Urinary bladder (tissue), 4 donors: Measurements from ENCODE around the gene NXNL1. TPM values are rescaled to one million over a fixed set of nuclear protein-coding genes. Genes with fewer than 3 reads are reported as not detected.
"Not testable (repeated sequence)": the region's sequence is repeated elsewhere in the genome, so short reads cannot be mapped to it uniquely, and the experiment has no call there.

Experiments
- DNase-seq: peaks from one replicate; pipeline ENCODE4 v3.0.0-alpha.2; 2015; ENCODE audit errors: extremely low spot score
- H3K27ac ChIP-seq: one replicate; pipeline ENCODE4 v1.5.1; 2013; ENCODE audit warnings: low read depth, mild to moderate bottlenecking, moderate library complexity
- H3K36me3 ChIP-seq: one replicate; pipeline ENCODE4 v1.6.1; 2013; ENCODE audit warnings: mild to moderate bottlenecking, moderate library complexity; ENCODE audit not compliant: insufficient read depth
- H3K4me1 ChIP-seq: one replicate; pipeline ENCODE4 v1.6.1; 2013; ENCODE audit warnings: mild to moderate bottlenecking, moderate library complexity; ENCODE audit not compliant: insufficient read depth
- H3K4me3 ChIP-seq: one replicate; pipeline ENCODE4 v1.5.1; 2013; ENCODE audit warnings: low read depth, low read length
- WGBS: extraction: QIAGEN DNeasy Blood & Tissue Kit; methylation state at CpG from one replicate; pipeline ENCODE4 v1.1.7; 2013; 5-methylcytosine and 5-hydroxymethylcytosine counted together
- polyA plus RNA-seq: library from polyadenylated mRNA; stranded (reverse); fragments of 200-250 nt; gene quantifications from one replicate; pipeline ENCODE4 v1.2.3, GENCODE V29; 2013
- total RNA-seq: library from RNA; depleted of rRNA; stranded (reverse); fragments of >200 nt; gene quantifications from one replicate; pipeline ENCODE4 v1.2.3, GENCODE V29; 2014
- donor health status: healthy with polysubstance abuse.
- donor health status: healthy.

NXNL1 gene
- total and polyA plus RNA-seq, 2 donors = not detected

DNA sequence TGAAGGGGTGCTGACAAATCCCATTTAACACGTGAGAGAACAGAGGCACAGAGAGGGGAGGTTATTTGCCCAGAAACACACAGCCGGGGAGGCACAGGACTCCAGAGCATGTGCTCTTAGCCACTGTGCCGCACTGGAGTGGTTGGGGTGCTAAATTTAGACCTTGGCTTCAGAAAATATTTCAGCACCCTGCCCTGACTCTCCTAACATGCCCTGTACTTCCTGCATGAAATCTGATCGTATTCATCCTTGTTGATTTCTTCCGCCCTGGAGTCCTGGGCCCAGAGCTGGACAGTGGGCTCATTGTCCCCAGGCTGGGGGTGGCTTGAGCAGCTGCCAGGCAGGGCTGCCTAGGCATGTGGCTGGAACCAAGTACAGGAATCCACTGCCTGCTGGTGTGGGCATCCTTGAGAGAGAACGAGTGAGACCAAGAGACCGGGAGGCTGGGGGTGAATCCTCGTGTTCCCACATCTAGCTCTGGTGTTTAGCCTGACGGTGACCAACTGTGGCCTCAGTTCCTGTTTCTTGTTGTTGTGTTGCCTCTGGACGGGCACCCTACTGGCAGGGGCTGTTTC, 14.9 kb upstream of the NXNL1 start:
- Histone ChIP-seq H3K36me3 (no peaks in the 10 kb centered on the region), H3K27ac (no peak overlapping the region), H3K4me1 (peaks cover 2% of the 10 kb centered on the region), H3K4me3 (no peak overlapping the region)
- DNase-seq = no peak
- 46% methylated on average over 10 of the region's 10 CpGs for WGBS

DNA sequence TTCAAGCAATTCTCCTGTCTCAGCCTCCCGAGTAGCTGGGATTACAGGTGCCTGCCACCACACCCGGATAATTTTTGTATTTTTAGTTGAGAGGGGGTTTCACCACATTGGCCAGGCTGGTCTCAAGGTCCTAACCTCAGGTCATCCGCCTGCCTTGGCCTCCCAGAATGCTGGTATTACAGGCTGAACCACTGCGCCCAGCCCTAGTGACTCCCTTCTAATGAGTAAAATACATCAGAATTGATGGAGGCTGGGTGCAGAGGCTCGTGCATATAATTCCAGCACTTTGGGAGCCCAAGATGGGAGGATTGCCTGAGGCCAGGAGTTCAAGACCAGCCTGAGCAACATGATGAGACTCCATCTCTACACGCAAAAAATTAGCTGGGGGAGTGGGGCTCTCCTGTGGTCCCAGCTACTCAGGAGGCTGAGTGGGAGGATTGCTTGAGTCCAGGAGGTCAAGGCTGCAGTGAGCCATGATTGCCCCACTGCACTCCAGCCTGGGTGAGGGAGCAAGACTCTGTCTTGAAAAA, 14.3 kb upstream of the NXNL1 start:
- not testable (repeated sequence) for H3K27ac ChIP-seq, DNase-seq, H3K36me3 ChIP-seq, H3K4me3 ChIP-seq, H3K4me1 ChIP-seq
- WGBS = 77% methylated on average over 6 of the region's 6 CpGs

DNA sequence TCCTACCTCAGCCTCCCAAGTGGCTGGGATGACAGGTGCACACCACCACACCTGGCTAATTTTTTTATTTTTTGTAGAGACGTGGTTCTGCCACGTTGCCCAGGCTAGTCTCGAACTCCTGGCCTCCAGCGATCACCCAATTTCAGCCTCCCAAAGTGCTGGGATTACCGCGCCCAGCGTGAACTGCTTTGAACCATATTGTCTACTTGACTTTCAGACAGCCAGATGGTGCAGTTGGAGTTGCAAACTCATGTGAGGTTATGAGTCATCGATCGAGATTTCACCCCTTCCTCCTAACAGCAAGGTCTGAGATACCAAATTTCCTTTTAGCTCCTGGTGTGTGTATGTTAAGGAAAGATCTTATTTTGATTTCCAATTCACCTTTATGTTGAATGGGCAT, 12.3 kb upstream of the NXNL1 start:
- H3K4me3 ChIP-seq = no peak overlapping the region
- no peaks in the 10 kb centered on the region for H3K36me3 ChIP-seq
- DNase-seq = no peak
- 84% methylated on average over 9 of the region's 9 CpGs for WGBS
- H3K4me1 ChIP-seq = peaks cover 2% of the 10 kb centered on the region
- H3K27ac ChIP-seq = no peak overlapping the region

DNA sequence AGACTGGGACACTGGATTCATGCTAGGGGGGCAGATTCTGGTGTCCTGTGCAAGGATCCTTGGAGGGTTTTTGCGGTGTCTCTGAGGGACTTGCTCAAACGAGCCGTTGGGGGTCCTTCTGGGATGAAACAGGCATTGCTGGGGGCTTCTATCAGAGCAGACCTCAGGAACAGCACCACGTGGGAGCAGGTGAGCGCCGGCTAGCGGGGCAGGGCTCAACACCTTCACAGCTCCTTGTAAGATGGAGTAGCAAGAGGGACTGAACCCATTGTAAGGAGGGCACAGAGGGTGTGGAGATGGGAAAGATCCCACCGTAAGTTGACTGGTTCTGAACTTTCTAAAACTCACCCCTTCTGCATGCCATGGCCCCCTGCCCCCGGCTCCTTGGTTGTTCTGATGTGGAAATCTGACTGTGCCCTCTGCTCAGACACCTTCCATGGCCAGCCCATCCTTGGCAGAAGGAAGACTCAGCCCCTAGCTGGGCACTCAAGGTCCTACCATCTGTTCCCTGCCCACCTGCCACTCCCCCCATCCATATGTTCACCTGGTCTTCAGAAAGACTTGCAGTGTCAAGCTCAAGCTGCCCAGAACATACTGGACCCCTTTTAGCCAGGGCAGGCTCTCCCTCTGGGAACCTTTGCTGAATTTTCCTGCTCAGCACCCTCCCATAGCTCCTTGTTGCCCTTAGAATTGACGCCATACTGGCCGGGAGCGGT, 10.8 kb upstream of the NXNL1 start:
- Histone ChIP-seq H3K36me3 (no peaks in the 10 kb centered on the region), H3K4me3 (no peak overlapping the region), H3K4me1 (peaks cover 2% of the 10 kb centered on the region), H3K27ac (no peak overlapping the region)
- 55% methylated on average over 12 of the region's 12 CpGs for whole genome bisulfite sequencing
- DNase-seq = no peak

DNA sequence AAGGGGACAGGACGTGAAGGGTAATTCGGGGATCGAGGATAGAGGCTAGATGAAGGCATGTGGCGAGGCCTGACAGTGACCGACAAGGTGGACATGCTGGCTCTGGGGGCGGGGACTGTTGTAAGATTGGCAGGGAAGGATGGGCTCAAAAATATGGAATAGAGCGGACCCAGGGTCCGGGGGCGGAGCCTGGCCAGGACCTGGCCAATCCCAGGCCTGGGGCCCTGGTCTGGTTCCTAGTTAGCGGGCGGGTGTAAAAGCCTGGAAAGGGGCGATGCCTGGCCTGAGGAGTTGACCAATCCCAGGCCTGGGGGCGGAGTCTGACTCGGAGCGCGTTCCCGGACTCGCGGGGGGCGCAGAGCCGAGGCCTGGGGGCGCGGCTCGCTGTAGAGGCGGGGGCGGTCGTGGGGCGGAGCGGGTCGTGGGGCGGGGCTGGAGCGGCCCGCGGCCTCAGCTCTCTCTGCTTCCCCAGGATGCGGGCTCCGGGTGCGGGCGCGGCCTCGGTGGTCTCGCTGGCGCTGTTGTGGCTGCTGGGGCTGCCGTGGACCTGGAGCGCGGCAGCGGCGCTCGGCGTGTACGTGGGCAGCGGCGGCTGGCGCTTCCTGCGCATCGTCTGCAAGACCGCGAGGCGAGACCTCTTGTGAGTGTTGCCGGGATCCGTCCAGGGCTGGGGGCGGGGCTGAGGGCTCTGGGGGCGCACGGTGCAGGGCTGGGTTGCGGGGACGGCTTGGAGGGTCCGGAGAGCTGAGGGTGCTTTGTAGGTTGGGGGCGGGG, 9.5 kb upstream of the NXNL1 start, which contains the start of gene SLC27A1:
Gene SLC27A1 (plus strand): TSS at position 457 of the 774 bp plus-strand sequence. CDS start 17 bp downstream, at position 474.
- H3K4me1 ChIP-seq = peaks cover 2% of the 10 kb centered on the region
- peak; percentile 98 for DNase-seq
- peak within 1 kb of the TSS; percentile 61 for H3K4me3 ChIP-seq
- H3K36me3 ChIP-seq = no peaks in the 10 kb centered on the region
- WGBS = under 1% methylated on average over 67 of the region's 67 CpGs
- H3K27ac ChIP-seq = peak within 1 kb of the TSS; percentile 74

DNA sequence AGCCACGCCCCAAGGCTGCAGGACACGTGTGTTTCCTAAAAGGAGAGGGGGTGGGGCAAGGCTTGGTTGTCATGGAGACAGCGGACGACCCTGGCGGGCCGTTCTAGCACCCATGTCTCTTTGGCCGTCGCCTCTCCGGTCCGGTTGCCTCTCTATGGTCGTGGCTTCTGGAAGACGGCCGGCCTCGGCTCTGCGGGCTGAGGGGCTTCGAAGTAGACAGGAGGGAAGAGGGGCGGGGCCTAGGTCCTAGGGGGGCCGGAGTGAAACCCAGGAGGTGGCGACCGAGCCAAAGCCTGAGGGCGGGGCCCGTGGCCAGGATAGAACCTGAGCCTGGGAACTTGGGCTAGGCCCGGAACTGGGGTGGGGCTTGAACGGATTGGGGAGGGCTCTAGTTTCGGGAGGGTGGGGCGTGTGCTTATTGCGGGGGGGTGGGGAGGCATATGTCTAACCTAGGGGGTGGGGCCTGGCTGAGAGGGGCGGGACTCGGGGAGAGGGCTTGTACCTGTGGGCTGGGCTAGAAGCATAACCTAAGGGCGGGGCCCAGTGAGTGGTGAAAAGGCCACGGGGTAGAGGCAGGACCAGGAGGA, 8.8 kb upstream of the NXNL1 start:
- no peaks in the 10 kb centered on the region for H3K36me3 ChIP-seq
- peak; percentile 87 for DNase-seq
- WGBS = under 1% methylated on average over 31 of the region's 31 CpGs

DNA sequence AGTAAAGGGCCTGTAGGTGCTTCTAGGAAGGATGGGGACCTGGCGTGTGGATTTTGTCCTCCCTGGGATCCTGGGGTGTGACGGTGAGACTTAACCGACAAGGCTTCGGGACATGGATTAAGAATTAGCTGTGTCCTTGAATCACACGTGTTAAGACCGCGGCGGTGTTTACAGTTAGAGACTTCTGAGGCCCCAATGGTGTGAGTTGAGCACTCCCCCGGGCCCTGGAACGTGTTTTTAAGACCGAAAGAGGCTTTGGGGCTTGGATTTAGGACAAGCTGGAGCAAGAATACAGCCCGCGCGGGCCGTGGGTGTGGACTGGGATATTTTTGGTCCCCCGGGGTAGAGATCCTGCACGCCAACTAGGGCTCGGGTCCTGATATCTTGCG, 8.4 kb upstream of the NXNL1 start:
- Histone ChIP-seq H3K4me3 (peak overlapping the region; percentile 61), H3K27ac (no peak overlapping the region), H3K4me1 (peaks cover 2% of the 10 kb centered on the region), H3K36me3 (no peaks in the 10 kb centered on the region)
- 9% methylated on average over 19 of the region's 19 CpGs for WGBS
- DNase-seq = no peak

More for the DNA sequence above, 8.8 kb upstream of the NXNL1 start:
- H3K4me3 ChIP-seq = peak overlapping the region; percentile 61
- peak overlapping the region; percentile 74 for H3K27ac ChIP-seq
- H3K4me1 ChIP-seq = peaks cover 2% of the 10 kb centered on the region

DNA sequence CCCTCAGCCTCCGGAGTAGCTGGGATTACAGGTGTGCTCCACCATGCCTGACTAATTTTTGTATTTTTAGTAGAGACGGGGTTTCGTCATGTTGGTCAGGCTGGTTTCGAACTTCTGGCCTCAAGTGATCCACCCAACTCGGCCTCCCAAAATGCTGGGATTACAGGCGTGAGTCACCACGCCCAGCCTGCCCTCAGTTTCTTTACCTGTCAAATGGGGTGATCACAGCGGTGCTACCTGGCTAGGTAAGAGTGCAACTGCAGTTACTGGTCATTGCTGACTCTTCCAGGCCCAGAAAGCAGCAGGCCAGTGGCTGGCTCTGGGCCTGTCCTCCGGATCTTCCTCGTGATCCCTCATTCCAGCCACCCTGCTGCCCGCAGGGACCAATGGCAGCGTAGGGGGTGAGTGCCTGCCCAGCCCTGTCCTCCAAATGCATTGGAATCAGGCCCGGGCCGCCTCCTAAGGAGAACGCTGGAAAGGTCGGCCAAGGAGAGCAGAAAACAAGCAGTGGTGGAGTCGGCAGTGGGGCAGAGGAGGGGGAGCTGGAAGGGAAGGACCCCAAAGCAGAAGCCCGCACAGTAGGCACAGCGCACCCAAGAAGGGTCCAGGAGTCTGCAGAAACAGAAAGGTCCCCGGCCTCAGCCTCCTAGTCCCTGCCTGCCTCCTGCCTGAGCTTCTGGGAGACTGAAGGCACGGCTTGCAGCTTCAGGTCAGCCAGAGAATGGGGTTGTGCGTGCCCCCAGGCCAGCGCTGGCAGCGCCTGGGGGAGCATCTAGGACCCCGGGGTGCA, 7.8 kb upstream of the NXNL1 start:
- DNase-seq = no peak
- Histone ChIP-seq H3K4me1 (peaks cover 2% of the 10 kb centered on the region), H3K36me3 (no peaks in the 10 kb centered on the region), H3K27ac (no peak overlapping the region), H3K4me3 (peak overlapping the region; percentile 61)
- WGBS = 58% methylated on average over 25 of the region's 25 CpGs

DNA sequence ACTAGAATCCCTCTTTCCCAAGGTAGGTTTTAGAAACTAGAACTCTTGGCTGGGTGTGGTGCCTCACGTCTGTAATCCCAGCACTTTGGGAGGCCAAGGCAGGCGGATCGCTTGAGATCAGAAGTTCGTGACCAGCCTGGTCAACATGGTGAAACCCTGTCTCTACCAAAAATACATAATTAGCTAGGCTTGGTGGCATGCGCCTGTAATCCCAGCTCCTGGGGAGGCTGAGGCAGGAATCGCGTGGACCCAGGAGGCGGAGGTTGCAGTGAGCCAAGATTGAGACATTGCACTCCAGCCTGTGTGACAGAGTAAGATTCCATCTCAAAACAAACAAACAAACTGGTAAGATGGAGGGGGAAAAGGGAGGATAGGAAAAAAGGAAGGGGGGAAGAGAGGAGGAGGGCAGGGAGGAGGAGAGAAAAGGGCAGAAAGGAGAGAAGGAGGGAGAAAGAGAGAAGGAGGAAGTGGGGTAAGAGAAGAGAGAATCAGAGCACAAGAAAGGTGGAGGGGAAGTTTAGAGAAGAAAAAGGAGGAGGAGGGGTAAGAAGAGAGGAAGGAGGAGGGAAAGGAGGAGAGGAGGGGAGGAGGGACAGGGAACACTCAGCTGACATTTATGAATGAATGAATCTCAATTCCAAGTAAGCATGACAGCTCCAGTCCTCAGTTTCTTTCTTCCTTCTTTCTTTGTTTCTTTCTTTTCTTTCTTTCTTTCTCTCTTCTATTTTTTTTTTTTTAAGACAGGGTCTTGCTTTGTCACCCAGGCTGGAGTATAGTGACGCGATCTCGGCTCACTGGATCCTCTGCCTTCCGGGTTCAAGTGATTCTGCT, 7.0 kb upstream of the NXNL1 start:
- H3K27ac ChIP-seq = no peak overlapping the region
- no peak for DNase-seq
- H3K4me1 ChIP-seq = peaks cover 2% of the 10 kb centered on the region
- no peak overlapping the region for H3K4me3 ChIP-seq
- 74% methylated on average over 12 of the region's 12 CpGs for WGBS
- no peaks in the 10 kb centered on the region for H3K36me3 ChIP-seq

DNA sequence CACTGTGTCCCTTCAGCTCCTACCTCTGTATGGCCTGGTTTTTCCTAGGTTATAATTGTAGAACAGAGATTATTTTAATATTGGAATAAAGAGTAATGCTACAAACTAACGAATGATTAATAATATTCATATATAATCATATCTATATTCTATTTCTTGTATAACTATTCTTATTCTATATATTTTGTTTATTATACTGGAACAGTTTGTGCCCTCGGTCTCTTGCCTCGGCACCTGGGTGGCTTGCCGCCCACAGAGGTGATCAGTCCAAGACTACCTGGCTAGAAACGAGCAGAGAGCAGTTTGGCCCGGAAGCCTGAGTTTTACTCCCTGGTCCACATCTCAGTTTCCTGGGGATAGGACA, 5.7 kb upstream of the NXNL1 start:
- no peak for DNase-seq
- peaks cover under 1% of the 10 kb centered on the region for H3K4me1 ChIP-seq
- 44% methylated on average over 6 of the region's 6 CpGs for WGBS
- H3K4me3 ChIP-seq = no peak overlapping the region
- no peak overlapping the region for H3K27ac ChIP-seq
- no peaks in the 10 kb centered on the region for H3K36me3 ChIP-seq

DNA sequence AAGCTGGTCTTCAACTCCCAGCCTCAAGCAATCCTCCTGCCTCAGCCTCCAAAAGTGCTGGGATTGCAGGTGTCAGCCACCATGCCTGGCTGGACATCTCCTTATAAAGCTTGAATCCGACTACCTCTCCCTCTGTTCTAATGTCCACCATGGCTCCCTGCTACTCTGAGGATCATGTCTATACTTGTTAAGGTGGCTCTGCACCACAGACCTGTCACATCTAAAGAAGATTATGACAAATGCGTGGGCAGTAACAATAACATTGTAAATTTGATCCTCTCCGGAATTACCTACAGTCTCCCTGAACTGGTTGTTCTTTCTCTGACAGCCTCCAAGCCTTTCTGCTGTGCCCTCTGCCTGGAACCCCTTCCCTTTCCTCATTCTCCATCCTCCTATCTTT, 1.8 kb downstream of the NXNL1 start:
- Histone ChIP-seq H3K4me3 (no peak overlapping the region), H3K4me1 (no peaks in the 10 kb centered on the region), H3K27ac (no peak overlapping the region), H3K36me3 (no peaks in the 10 kb centered on the region)
- no peak for DNase-seq
- WGBS = 64% methylated on average over 3 of the region's 3 CpGs

DNA sequence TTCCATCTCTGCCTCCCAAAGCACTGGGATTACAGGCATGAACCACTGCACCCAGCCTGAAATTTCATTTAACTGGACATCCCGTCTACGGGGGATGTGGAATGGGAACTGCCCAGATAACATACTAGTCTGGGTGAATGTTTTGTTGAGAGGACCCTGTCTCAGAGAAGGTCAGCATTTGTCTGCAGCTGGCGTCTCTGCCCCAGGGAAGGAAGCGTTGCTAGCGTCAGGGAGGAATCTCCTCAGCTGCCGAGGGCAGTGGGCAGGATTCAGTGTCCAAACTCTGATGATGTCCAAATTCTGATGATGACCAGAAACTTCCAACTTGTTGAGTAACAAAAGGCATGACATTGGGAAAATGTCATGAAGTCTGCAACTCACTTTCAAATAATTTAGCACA, 3.1 kb downstream of the NXNL1 start:
- WGBS = 21% methylated on average over 6 of the region's 6 CpGs
- no peak for DNase-seq
- Histone ChIP-seq H3K27ac (no peak overlapping the region), H3K4me3 (no peak overlapping the region), H3K4me1 (no peaks in the 10 kb centered on the region), H3K36me3 (no peaks in the 10 kb centered on the region)
